ENCODE data around the gene TSHZ2.
"Not testable (repeated sequence)": the region's sequence is repeated elsewhere in the genome, so short reads cannot be mapped to it uniquely, and the experiment has no call there.

The TSHZ2 gene

GRCh38 chr20:53087037-53087777 is 115.0 kb downstream of the TSHZ2 start:
- DNase-seq (ENCODE audit: low spot score) = no peak

DNA sequence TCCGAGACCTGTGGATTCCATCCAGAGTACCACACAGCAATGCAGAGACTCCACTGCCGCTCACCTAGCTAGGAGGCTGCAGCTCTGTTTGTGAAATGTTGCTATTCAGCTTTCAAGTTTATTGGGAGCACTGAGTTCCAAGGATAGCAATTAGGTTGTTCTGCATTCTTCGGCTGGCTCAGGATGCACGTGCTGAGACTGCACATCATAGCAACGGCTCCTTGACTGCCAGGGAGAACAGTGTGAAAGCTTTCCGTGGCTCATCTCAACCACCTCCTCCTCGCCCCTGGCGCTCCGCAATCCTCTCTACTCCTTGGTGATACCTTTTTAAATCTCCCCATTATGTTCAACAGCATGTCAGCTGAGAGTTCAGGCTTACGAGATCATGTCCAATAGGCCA is 116.6 kb downstream of the TSHZ2 start:
- DNase-seq (ENCODE audit: low spot score) = no peak

- not testable (repeated sequence) for DNase-seq (ENCODE audit: low spot score)
Observed at GRCh38 chr20:53089851-53090250, 117.7 kb downstream of the TSHZ2 start.

DNA sequence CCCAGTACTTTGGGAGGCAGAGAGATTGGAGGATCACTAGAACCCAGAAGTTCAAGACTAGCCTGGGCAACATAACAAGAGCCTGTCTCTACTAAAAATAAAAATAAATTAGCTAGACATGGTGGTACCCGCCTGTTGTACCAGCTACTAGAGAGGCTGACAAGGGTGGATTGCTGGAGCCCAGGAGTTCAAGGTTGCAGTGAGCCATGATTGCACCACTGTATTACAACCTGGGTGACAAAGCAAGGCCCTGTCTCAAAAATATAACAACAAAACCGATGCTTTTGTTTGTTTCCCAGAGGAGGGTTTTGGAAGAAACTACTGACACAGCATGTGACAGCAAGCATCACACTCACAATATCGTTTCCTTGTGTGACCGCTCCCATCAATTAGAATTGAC is 119.6 kb downstream of the TSHZ2 start:
- DNase-seq (ENCODE audit: low spot score) = no peak

GRCh38 chr20:53092772-53093300 is 120.7 kb downstream of the TSHZ2 start:
- DNase-seq (ENCODE audit: low spot score) = no peak

DNA sequence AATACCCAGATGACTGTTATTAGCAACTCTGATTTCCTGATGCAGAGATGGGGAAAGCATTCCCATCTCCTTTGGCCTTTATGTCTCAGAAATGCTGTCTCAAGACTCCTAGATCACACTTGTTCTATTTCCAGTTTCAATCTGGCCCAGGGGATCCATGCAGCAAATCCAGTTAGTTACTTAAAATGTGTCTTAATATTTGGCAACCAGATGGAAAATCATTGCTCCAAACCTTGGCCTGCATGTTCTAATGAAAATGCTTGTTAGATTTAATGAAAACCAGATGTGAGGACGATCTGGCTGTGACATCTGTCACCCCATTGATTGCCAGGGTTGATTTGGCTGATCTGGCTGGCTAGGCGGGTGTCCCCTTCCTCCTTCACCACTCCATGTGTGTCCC is 125.2 kb downstream of the TSHZ2 start:
- DNase-seq (ENCODE audit: low spot score) = no peak

DNA sequence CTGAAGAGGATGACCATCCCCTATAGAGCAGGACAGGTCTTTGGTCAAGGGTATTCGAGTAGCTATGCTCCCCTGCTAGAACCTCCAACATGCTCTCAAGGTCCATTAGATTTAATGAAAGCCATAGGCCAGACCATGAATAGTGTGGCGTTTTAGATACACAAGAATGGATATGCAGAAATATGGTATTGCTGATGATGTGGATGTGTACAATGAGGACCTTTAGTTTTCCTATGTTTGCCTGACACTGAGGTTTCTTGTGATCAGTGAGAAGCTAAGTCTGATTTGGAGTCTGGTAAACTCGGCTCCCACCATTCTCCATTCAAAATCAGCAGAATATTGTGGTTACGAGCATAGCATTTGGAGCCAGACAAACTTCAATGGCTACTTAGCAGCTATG is 125.6 kb downstream of the TSHZ2 start:
- DNase-seq (ENCODE audit: low spot score) = no peak

DNA sequence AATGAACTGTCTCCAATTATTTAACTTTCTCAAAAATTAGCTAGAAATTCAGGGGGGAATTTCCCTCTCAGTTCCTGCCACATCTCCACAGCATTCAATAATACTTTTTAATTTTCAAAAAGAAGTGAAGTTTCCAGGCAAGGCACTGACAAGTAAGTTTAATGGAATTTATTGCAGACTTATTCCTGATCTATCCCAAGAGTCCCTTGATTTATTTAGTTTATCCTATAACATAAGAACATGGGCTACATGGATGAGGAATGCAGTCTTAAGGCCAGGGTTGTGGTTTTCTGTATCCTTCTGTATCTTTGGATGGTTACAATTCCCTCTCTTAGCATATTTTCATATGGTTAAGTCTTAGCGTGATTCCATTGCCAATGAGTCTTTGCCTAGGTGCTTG is 126.5 kb downstream of the TSHZ2 start:
- DNase-seq (ENCODE audit: low spot score) = no peak

- no peak for DNase-seq (ENCODE audit: low spot score)
Observed at GRCh38 chr20:53099856-53100255, 127.7 kb downstream of the TSHZ2 start.

GRCh38 chr20:53100476-53100911 is 128.3 kb downstream of the TSHZ2 start:
- no peak for DNase-seq (ENCODE audit: low spot score)

DNA sequence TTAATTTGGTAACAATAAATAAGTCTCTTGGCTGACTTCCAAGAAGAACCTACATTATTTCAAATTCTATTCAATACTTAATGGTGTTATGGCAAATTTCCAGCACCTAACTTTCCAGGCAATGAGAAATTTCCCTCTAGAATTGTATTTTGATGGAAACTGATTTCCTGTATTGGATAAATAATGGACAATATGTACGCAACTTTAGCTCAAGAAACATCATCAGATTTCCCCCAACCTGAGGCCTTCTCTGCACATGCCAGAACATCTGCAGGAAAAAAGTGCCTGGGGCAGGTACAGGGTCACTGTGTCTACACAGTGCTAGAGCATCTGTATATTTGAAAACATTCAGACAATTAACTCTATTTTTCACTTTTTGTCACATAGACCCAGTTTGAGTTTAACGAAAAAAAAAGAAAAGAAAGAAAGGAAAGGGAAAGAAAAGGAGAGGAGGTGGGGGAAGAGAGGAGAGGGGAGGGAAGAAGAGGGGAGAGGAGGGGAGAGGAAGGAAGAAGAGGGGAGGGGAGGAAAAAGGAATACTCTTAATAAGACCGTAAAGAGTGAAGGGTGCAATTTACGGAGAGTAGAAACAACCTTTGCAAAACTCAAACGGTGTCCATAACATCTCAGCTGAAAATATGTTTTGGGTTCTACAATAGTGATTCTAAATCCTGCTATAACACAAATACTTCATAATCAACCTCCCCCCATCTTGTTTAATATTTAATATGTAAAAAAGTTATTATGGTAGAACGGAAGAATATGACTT is 130.0 kb downstream of the TSHZ2 start:
- no peak for DNase-seq (ENCODE audit: low spot score)

DNA sequence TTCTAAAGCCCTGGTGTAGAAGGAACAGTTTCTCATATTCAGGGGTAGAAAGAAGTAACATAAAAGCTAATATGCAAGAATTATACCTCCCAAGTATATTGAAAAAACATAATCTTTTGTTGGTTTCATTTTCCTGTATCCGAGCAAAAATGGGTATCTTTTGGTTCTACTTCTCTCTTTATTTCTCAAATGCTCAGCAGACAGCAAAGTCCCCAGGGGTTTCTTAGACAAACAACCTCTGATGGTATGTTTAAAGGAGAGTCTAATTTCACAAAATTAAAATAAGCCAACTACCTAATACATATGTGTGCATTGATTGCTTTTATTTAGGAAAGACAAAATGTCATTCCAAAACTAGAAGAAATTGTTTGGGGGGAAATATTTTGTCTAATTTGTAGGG is 131.0 kb downstream of the TSHZ2 start:
- DNase-seq (ENCODE audit: low spot score) = no peak

DNA sequence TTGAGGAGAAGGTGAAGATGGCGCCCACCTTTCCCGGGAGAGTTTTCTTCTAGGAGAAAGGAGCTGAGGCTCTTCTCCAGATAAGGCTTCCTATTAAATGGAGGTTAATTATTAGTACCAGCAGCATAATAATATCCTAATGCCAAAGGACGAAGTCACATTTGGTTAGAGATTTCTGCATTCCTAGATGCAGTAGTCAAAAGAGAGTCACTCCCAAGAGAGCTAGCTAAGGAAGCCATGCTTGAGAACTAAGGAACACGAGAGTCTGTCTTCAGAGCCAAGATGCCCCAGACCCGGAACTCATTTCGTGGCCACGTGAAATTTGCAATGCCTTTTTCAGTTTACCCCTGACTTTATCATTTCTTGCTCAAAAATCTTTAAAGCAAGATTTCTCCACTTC is 132.7 kb downstream of the TSHZ2 start:
- no peak for DNase-seq (ENCODE audit: low spot score)

DNA sequence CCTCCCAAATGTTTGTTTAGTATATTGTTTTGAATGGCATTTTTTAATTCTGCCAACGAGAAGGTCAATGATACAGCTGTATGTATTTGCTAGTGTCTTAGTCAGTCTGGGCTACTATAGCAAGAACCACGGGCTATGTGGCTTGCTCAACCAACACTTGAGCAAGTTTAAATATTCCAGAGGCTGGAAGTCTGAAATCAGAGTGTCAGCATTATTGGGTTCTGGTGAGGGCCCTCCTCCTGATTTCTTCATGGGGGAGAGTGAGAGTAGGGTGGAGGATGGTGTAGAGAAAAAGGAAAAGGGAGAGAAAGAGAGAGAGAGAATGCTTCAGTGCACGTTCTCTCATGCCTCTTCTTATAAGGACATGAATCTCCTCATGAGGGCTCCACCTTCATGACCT is 144.6 kb downstream of the TSHZ2 start:
- no peak for DNase-seq (ENCODE audit: low spot score)

DNA sequence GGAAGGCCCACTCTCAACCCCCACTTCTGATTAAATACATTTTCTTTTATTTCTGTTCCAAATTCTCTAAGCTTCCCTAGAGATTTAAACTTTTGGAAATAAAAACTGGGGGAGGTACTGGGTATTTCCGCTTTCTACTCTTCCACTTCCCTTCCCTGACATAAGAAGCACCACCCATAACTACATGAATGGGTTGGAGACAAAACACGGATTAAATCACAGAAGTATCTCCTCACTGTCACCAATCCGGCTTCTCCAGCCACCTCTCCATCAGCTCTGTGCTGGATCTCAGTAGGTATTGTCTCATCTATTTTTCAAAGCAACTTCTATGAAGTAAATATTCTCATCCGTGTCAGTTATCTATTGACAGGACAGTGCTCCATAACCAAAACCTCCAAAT is 150.7 kb downstream of the TSHZ2 start:
- no peak for DNase-seq (ENCODE audit: low spot score)

- DNase-seq (ENCODE audit: low spot score) = no peak
Observed at GRCh38 chr20:53124075-53124551, 152.0 kb downstream of the TSHZ2 start.

DNA sequence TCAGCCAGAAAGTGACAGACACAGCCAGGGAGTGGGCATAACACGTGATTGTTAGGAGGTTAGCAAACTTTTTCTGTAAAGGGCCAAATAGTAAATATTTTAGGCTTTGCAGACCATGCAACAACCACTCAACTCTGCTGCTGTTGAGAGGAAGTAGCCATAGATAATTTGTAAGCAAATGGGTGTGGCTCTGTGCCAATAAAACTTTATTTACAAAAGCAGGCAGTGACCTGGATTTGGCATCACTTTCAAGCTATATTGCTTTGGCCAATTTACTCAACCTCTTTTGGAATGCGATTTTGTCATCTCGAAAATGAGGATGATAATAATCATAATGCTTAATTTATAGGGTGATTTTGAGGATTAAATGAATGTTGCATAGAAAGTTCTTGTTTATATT is 152.6 kb downstream of the TSHZ2 start:
- DNase-seq (ENCODE audit: low spot score) = no peak

GRCh38 chr20:53126185-53126584 is 154.0 kb downstream of the TSHZ2 start:
- no peak for DNase-seq (ENCODE audit: low spot score)

GRCh38 chr20:53127027-53127426 is 154.9 kb downstream of the TSHZ2 start:
- no peak for DNase-seq (ENCODE audit: low spot score)

DNA sequence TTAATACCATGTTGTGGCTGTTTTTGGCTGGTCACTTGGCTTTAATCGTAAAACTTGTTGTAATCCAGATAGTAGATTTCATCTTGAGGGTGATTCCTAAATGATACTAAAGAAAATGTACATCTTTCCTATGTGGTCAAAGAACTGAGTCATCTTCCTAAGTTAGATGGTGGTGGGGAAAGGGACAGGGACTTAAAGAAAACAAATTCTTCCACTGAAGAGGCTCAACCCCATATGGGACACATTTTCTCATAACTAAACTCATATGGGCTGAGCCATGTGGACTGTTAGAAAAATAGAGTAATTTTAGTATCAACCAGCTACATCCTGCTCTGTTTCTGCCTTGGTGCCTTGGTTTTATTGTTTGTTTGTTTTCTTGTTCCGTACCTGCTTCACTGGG is 155.8 kb downstream of the TSHZ2 start:
- DNase-seq (ENCODE audit: low spot score) = no peak

DNA sequence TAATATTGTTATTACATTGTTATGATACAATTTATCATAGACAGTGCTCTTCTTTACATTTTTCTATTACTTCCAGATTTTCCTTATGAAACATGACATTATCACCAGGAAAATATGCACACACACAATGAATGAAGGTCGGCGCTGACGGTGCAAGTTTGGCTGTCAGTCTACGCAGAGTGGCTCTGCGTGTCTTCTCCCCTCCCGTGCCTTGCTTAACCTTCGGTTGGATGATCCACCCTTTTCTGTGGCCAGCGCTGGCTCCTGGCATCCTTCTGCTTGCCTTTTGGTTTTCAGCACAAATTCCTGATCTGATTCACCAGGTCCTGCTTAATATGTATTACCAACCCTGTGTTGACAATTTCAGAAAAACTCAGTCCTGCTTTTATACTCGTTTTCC is 157.4 kb downstream of the TSHZ2 start:
- no peak for DNase-seq (ENCODE audit: low spot score)

- DNase-seq (ENCODE audit: low spot score) = no peak
Observed at GRCh38 chr20:53130795-53131194, 158.6 kb downstream of the TSHZ2 start.

DNA sequence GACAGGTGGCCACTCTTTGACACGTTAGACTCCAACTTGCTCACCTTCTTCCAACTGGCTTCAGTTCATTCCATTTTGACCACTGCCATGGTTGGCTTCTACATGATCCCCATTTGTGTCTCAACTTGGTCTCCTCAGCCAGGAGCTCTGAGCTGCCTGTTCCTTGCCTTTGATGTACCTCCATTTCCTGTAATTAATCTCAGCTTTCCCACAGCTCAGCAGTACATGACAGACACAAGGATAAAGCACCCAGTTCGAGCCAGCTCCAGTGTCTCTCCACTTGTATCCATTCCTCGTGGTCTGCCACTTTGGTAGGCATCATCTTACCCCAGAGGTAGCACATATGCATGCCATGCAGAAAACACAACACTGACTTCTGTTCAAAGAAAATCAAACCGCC is 161.0 kb downstream of the TSHZ2 start:
- no peak for DNase-seq (ENCODE audit: low spot score)

All from CD4-positive, alpha-beta T cell treated with Interleukin-6 at 100 ng/mL for 8 hours (primary cell).